Measurements from ENCODE around the gene SLC31A1.

Gene SLC31A1

DNA sequence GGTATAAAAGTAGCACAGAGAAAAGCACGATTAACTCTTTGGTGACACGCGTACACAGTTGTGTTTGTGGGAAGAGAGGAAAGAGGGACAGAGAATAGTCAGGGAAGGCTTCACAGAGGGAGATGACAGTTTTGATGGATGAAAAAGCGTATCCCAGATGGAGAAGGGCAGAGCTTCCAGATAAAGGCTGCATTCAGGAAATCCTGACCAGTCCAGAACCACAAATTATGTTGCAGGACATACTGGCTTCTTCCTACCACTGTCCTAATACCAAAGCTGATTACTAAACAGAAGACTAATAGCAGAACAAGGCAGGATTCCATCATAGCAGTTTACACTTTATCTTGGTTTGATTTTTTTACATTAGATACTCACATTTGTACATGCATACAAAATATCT, 36.1 kb upstream of the SLC31A1 start:
- no peak for ATAC-seq
- TF ChIP-seq, protein P1, sequence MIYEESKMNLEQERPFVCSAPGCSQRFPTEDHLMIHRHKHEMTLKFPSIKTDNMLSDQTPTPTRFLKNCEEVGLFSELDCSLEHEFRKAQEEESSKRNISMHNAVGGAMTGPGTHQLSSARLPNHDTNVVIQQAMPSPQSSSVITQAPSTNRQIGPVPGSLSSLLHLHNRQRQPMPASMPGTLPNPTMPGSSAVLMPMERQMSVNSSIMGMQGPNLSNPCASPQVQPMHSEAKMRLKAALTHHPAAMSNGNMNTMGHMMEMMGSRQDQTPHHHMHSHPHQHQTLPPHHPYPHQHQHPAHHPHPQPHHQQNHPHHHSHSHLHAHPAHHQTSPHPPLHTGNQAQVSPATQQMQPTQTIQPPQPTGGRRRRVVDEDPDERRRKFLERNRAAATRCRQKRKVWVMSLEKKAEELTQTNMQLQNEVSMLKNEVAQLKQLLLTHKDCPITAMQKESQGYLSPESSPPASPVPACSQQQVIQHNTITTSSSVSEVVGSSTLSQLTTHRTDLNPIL (CRISPR knock-in tag; IDR thresholded peaks at IDR 0.05; ENCODE audit: low read depth) = no peak
- TF ChIP-seq ZNF565 (CRISPR knock-in tag; conservative IDR thresholded peaks at IDR 0.05; ENCODE audit: low read depth) = no peak
- TF ChIP-seq BACH2 (CRISPR knock-in tag; IDR thresholded peaks at IDR 0.05; ENCODE audit: borderline replicate concordance) = no peak
- no peak for TF ChIP-seq GLIS3 (CRISPR knock-in tag; IDR thresholded peaks at IDR 0.05)
- TF ChIP-seq, protein P2, sequence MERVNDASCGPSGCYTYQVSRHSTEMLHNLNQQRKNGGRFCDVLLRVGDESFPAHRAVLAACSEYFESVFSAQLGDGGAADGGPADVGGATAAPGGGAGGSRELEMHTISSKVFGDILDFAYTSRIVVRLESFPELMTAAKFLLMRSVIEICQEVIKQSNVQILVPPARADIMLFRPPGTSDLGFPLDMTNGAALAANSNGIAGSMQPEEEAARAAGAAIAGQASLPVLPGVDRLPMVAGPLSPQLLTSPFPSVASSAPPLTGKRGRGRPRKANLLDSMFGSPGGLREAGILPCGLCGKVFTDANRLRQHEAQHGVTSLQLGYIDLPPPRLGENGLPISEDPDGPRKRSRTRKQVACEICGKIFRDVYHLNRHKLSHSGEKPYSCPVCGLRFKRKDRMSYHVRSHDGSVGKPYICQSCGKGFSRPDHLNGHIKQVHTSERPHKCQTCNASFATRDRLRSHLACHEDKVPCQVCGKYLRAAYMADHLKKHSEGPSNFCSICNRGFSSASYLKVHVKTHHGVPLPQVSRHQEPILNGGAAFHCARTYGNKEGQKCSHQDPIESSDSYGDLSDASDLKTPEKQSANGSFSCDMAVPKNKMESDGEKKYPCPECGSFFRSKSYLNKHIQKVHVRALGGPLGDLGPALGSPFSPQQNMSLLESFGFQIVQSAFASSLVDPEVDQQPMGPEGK (CRISPR knock-in tag; IDR thresholded peaks at IDR 0.05; ENCODE audit: borderline replicate concordance) = no peak
- TF ChIP-seq ESRRG (CRISPR knock-in tag; IDR thresholded peaks at IDR 0.05) = no peak
- TF ChIP-seq OSR1 (CRISPR knock-in tag; IDR thresholded peaks at IDR 0.05) = no peak
- TF ChIP-seq ZNF70 (CRISPR knock-in tag; IDR thresholded peaks at IDR 0.05) = no peak

DNA sequence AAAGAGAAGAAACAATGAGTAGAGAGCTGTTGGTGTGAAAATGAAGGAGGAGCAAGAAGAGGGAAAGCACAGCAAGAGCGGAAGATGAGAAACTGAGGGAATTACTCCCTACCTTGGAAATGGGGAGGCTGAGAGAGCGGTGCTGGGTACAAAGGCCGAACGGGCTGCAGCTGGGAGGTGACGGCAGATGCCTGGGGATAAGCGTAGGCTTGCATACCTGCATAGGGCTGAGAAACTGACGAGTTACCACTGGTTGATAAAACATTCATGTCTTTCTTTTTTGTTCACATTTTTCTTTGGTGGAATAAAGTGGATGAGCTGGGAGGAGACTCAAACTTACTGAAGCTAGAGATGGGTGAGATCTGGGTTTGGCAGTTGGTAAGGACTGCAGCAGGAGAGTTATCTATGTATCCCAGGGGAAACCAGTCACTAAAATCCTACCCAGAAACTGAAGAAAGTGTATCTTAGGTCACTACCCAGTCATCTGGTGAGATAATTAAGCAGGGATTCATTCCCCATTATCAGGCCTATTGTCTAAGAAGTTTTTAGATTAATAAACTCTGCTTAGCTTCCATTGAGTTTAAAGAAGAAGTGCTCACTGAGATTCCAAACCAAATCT, 35.1 kb upstream of the SLC31A1 start:
- ATAC-seq = no peak
- TF ChIP-seq ZNF565 (CRISPR knock-in tag; conservative IDR thresholded peaks at IDR 0.05; ENCODE audit: low read depth) (no peak), BACH2 (CRISPR knock-in tag; IDR thresholded peaks at IDR 0.05; ENCODE audit: borderline replicate concordance) (no peak), ZFP3 (CRISPR knock-in tag; IDR thresholded peaks at IDR 0.05) (no peak), GLIS3 (CRISPR knock-in tag; IDR thresholded peaks at IDR 0.05) (no peak), TOX (CRISPR knock-in tag; IDR thresholded peaks at IDR 0.05; ENCODE audit: borderline replicate concordance) (no peak), ZC3H10 (CRISPR knock-in tag; IDR thresholded peaks at IDR 0.05) (no peak), POU6F1 (CRISPR knock-in tag; IDR thresholded peaks at IDR 0.05; ENCODE audit: borderline replicate concordance, low read depth) (no peak), SNAI2 (CRISPR knock-in tag; IDR thresholded peaks at IDR 0.05) (no peak), ZFP30 (CRISPR knock-in tag; IDR thresholded peaks at IDR 0.05) (no peak), OSR1 (CRISPR knock-in tag; IDR thresholded peaks at IDR 0.05) (no peak), ISL1 (CRISPR knock-in tag; IDR thresholded peaks at IDR 0.05) (no peak), CSDC2 (CRISPR knock-in tag; IDR thresholded peaks at IDR 0.05) (no peak), PPARA (CRISPR knock-in tag; IDR thresholded peaks at IDR 0.05; ENCODE audit: borderline replicate concordance) (no peak), ZNF8 (CRISPR knock-in tag; IDR thresholded peaks at IDR 0.05) (no peak), ARNTL (CRISPR knock-in tag; IDR thresholded peaks at IDR 0.05; ENCODE audit: borderline replicate concordance, low read depth) (no peak), TSHZ2 (CRISPR knock-in tag; IDR thresholded peaks at IDR 0.05) (no peak), TCF4 (CRISPR knock-in tag; IDR thresholded peaks at IDR 0.05; ENCODE audit: borderline replicate concordance) (no peak)
- TF ChIP-seq, protein P3, sequence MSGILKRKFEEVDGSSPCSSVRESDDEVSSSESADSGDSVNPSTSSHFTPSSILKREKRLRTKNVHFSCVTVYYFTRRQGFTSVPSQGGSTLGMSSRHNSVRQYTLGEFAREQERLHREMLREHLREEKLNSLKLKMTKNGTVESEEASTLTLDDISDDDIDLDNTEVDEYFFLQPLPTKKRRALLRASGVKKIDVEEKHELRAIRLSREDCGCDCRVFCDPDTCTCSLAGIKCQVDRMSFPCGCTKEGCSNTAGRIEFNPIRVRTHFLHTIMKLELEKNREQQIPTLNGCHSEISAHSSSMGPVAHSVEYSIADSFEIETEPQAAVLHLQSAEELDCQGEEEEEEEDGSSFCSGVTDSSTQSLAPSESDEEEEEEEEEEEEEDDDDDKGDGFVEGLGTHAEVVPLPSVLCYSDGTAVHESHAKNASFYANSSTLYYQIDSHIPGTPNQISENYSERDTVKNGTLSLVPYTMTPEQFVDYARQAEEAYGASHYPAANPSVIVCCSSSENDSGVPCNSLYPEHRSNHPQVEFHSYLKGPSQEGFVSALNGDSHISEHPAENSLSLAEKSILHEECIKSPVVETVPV (CRISPR knock-in tag; IDR thresholded peaks at IDR 0.05) = no peak
- TF ChIP-seq, protein P1 (CRISPR knock-in tag; IDR thresholded peaks at IDR 0.05; ENCODE audit: low read depth) = no peak
- TF ChIP-seq, protein P2 (CRISPR knock-in tag; IDR thresholded peaks at IDR 0.05; ENCODE audit: borderline replicate concordance) = no peak
